HG03175 (cell line): Measurements from ENCODE around the gene HSP90AB1.

Source experiments
- ATAC-seq: cut with Tn5 transposase; IDR thresholded peaks from one replicate; pipeline ENCODE4 v1.9.1; 2021; ENCODE audit warnings: mild to moderate bottlenecking, moderate library complexity; ENCODE audit not compliant: unreplicated experiment

The HSP90AB1 gene

DNA sequence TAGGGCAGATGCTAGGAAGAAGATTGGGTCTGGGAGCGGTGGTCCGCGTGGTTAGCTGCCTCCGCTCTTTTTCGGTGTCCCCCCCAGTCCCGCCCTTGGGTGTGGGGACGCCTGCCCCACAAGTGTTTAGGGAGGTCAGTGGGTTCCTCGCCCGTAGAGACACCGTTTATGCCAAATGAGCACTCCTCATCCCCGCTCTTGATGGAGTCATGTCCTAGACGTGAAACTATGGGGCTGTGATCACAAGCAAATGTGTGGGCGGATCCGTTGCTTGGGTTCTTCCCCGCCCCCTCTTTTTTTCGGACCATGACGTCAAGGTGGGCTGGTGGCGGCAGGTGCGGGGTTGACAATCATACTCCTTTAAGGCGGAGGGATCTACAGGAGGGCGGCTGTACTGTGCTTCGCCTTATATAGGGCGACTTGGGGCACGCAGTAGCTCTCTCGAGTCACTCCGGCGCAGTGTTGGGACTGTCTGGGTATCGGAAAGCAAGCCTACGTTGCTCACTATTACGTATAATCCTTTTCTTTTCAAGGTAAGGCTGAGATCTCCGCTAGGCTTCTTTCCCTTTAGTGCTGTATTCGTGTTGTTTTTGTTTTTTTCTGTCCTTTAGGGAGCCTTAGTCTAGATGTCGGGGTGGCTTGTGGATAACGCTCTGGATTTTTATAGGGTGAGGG lies at the start of gene HSP90AB1:
HSP90AB1 (plus strand) TSS at position 439 of the 675 bp plus-strand sequence. CDS start 1,529 bp downstream, outside the sequence.
- ATAC-seq, result peak; percentile 69

DNA sequence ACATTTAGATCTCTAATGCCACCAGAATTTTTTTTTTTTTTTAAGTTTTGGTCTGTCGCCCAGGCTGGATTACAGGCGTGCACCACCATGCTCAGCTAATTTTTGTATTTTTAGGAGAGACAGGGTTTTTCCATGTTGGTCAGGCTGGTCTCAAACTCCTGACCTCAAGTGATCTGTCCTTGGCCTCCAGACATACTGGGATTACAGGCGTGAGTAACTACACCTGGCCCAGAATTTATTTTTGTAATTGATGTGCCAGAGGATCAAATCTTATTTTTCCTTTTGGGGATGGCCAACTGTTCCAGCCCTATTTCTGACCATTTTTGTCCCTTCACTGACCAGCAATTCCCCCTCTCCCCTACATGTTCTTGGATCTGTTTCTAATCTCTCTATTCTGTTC lies 48.2 kb upstream of the HSP90AB1 start:
- no peak for ATAC-seq

DNA sequence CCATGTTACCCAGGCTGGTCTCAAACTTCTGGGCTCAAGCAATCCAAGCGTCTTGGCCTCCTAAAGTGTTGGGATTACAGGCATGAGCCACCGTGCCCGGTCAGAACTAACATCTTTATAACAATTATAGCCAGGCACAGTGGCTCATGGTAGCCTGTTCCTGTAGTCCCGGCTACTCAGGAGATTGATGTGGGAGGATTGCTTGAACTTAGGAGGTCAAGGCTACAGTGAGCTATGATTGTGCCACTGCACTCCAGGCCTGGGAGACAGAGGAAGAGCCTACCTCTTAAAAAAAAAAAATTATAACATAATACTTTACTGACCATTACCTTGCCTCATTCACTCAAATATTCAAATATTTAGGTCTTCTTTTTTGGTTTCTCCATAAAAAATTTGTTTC lies 47.0 kb upstream of the HSP90AB1 start:
- no peak for ATAC-seq

DNA sequence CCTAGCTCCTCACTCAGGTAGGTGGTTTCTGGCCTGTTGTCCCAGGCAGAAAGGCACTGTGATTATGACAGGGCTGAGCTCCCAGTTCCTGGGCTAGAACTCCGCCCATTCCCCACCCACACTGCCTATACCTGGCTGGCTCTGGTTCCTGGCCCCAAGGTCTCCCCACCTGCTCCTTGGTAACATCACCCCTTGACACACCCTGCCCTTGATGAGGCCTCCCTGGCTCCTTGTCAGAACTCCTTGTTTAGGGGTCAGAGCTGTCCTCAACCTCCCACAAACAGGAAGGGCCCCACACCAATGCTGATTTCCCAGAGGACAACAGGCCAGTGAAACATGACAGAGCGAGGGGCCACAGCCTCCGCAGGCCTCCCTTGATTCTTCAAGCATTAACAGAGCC lies 45.7 kb upstream of the HSP90AB1 start:
- no peak for ATAC-seq

DNA sequence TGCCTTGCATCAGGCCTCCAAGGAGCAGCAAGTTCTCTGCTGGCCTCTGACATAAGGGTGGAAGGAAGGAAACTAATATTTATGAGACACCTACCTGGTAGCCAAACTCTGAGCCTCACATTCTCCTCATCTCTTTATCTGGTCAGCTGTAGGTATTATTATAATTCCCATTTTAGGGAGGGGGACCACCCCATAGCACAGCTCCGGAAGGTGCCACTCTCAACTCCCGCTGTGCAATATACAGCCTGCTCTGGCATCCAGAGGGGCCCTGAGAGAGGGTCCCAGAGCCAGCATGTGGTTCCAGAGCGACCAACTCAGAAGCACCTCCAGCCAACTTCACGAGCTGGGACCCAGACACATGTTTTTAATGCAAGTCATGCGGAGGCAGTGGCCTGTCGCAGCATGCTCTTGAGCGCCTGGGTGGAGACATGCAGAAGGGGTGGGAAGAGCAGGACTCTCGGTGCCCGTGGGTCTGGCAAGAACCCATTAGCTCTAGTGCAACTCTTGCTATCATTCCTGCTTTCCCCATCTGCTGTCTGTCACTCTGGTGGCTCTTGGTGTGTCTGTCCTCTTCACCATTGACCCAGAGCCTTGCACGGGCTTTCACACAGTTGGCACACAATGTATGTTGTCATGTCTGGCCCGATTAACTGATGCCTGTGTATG lies 45.1 kb upstream of the HSP90AB1 start:
- no peak for ATAC-seq

DNA sequence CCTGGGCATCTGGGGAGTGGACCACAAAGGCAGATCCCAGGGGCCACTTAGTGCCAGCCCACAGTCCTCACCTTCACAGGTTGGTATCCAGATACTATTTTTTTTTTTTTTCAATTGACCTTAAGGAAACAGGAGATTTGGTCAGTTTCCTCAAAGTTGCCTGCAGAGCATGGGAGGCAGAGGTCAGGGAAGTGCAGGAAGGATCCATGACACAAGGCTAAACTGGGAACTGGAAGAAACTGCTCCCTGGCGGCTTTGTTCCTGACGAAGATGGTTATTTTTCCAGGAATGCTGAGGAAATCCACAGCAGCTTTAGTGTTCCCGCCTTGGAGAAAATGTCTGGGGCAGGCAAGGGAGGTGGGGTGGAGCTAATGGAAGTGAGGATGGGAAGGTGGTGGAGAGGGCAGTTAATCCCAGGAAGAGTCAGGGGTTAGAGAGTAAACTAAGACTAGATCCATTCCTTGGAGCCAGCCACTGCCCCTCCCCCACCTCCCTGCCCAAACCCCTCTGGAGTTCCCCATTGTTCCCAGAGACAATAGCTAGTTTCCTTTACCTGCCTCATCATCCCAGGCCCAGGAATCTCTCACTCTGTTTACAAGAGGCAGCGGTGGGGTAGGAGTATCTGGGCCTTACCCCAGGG lies 44.4 kb upstream of the HSP90AB1 start:
- no peak for ATAC-seq

DNA sequence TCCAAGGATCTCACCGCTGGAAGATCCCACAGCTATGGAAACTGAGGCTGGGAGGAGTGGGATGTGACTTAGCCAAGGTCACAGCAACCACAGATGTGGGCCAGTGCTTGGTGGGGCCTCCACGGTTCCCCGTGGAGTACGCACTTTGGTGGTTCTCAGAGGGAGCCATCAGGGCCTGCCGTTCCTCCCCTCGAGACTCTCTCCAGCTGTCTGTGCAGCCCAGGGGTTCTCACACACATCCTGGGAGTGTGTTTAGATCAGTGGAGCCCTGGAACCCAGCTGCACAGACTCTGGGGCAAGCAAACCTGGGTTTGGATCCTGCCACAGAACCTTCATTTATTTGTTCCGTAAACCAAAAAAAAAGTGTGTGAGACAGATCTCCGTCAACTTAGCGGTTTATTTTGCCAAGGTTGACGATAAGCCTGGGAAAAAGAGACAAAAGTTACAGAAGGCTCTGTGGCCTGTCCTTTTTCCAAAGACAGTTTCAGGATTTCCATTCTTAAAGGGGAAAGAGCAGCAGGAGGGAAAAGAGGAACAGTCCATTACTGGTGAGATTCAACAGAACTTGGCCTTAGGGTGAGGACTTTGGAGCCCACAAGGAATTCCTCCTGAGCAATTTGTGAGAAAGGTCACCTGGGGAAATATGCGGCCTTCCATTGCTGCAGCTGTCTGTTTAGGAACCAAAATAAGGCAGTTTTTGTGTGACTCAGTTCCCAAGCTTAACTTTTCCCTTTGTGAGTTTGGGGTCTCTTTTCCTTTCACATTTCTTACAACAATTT lies 43.7 kb upstream of the HSP90AB1 start:
- no peak for ATAC-seq

DNA sequence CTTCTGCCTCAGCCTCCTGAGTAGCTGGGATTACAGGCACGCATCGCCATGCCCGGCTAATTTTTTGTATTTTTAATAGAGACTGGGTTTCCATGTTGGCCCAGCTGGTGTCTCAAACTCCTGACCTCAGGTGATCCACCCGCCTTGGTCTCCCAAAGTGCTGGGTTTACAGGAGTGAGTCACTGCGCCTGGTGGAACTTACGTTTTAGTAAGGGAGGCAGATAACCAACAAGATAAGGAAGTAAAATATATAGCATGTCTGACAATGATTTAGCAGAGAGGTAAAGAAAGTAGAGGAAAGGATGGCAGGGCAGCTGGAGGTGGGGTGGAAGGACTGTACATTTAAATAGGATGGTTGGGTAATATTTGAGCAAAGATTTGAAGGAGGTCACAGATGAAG lies 42.9 kb upstream of the HSP90AB1 start:
- ATAC-seq, result no peak

DNA sequence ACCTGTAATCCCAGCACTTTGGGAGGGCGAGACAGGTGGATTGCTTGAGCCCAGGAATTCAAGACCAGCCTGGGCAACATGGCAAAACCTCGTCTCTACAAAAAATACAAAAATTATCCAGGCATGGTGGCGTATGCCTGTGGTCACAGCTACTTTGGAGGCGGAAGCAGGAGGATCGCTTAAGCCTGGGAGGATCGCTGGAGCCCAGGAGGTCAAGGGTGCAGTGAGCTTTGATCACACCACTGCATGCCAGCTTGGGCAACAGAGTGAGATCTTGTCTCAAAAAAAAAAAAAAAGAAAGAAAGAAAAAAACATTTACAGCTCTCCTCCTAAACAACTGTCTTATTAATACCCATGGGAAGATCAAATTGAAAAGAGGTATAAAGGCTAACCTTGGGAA lies 38.9 kb upstream of the HSP90AB1 start:
- no peak for ATAC-seq

DNA sequence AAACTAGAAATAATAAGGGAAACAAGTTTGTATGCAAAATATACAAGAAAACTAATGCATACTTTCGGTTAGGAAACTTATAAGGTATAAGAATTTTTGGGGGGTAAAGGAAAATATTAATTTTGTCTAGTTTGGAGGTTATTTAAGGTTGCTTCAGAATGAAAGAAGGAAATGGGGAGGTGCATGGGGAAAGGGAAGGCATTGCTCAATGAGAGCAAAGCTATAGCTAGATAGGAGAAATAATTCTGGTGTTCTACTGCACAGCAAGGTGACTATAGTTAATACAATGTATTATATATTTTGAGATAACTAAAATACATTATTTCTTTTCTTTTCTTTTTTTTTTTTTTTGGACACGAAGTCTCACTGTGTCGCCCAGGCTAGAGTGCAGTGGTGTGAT lies 35.6 kb upstream of the HSP90AB1 start:
- no peak for ATAC-seq

DNA sequence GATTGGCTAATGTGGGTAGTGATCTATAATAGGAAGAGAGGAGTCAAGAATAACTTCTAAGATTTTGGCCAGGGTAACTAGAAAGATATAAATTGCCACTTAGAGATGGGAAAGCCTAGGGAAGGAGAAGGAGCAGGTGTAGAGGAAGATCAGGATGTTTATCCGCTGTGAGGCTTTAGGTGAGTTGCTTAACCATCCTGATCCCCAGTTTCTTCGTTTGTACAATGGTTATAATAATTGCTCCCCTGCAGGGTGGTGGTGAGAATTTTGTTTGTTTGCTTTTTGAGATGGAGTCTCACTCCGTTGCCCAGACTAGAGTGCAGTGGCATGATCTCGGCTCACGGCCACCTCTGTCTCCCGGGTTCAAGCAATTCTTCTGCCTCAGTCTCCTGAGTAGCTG lies 32.6 kb upstream of the HSP90AB1 start:
- ATAC-seq, result no peak

DNA sequence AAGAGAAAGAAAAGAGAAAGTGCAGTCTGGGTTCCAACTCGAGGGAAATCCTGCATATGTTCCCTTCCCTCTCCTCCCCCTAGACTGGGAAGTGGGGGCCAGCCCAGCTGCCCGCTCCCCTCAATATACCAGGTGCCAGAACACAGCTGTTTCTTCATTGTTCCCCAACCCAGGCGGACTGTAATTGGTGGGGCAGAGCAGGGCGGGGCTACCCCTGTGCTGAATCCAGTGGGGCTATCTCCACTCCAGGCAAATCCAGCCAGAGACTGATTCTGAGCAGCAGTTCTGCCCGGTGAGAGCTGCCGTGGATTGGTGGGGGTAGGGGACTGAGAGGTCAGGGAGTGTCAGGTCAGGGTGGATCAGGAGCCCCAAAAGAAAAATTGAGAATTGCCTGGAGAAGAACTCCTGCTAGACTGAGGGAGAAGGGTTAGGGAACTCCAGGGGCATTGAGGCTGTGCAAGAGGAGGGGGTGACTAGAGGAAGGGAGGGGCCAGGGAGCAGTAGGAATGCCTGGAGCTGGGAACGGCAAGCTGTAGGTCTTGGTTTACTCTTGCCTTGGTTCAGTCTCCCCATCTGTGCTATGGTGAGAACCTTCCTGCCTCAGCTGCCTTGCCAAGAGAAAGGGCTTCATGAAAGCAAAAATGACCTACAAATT lies 30.1 kb upstream of the HSP90AB1 start, which contains the start of gene MYMX:
MYMX (plus strand) TSS at position 250 of the 655 bp plus-strand sequence. CDS start 546 bp downstream, outside the sequence.
- no peak for ATAC-seq

DNA sequence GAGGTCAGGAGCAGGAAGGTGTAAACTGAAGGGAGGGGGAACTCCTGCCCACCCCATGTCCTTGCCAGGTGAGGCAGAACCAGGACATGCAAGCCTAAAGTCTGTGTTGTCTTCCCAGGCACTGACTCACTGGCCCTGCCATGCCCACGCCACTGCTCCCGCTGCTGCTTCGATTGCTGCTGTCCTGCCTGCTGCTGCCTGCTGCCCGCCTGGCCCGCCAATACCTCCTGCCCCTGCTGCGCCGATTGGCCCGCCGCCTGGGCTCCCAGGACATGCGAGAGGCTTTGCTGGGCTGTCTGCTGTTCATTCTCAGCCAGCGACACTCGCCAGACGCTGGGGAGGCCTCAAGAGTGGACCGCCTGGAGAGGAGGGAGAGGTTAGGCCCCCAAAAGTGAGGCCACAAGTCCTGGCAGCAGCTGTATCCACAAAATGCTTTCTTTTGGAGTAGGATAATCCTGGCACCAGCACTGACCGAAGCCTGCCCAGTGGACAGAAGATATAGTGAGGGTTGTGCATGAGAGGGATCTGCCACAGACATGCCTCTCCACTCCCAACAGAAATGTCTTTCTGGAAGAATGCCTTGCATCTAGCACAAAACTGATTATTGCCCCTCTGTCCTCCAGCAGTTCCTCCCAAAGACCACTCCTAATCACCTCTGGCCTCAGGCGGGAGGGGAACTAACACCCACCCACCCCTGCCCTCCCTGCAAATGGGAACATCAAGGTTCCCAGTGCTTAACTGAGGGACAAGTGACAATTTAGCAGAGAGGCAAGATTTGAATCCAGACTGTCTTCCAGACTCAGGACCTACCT lies 29.4 kb upstream of the HSP90AB1 start:
- no peak for ATAC-seq

DNA sequence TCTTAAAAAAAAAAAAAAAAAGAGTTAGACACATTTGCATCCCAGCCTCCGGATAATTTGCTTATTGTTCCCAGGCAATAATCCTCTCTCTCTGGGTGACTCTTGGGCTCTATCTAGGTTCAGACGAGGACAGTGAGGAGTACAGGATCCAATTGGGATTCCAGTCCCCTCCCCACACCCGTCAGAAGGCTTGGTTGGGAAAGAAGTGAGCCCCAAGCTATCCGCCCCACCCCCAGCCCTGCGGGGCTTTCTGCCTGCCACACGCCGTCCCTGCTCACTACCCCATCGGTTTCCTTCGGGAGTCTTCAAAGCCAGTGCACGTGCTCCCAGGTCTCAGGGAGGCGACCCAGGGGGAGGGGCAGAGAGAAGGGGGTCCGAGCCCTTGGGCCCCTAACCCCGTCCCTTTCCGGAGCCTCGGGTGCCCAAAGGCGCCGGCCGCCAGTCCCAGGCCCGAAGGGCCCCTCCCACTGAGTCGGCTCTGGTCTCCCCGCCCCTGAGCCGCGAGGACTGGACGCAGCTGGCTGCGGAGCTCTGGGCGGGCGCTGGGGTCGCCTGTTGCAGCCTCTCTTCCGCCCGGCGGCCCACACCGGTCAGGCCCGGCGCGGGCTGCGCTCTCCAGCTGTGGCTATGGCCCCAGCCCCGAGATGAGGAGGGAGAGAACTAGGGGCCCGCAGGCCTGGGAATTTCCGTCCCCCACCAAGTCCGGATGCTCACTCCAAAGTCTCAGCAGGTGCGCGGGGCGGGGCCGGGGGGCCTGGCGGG lies 27.7 kb upstream of the HSP90AB1 start:
- ATAC-seq, result peak; percentile 57

DNA sequence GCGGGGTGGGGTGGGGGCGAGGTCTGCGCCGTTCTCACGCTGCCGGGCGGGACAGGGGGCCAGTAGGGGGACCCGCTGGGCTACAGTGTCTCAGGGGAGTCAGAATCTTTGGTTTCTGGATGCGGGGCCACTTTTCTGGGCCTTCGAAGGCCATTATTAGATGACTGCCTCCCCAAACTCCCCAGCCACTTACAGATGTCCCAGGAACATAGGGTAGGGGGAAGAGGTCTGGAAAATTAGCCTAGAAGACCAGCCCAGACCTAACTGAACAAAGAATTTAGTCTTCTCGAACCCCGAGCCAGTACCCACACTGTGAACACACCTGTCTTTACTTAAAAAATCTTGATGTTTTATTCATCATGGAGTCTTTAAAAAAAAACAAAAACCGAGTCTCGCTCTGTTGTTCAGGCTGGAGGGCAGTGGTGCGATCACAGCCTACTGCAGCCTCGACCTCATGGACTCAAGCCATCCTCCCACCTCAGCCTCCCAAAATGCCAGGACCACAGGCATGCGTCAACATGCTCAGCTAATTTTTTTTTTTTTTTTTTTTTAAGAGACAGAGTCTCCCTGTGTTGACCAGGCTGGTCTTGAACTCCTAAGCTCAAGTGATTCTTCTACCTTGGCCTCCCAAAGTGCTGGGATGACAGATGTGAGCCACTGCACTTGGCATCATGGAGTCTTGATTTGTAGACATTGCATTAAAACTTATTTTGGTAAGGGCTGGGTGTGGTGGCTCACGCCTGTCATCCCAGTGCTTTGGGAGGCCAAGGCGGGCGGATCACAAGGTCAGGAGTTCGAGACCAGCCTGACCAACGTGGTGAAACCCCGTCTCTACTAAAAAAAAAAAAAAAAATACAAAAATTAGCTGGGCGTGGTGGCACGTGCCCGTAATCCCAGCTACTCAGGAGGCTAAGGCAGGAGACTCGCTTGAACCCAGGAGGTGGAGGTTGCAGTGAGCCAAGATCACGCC lies 26.8 kb upstream of the HSP90AB1 start:
- ATAC-seq, result no peak

DNA sequence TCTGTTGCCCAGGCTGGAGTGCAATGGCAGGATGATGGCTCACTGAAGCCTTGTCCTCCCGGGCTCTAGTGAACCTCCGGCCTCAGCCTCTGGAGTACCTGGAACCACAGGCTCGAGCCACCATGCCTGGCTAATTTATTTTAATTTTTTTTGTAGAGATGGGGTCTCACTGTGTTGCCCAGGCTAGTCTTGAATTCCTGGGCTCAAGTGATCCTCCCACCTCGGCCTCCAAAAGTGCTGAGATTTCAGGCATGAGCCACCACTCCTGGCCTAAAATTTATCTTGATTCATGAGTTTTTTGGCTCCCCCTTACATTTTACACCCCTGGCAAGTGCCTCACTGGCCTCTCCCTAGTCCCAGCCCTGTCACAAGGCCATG lies 26.0 kb upstream of the HSP90AB1 start:
- no peak for ATAC-seq

DNA sequence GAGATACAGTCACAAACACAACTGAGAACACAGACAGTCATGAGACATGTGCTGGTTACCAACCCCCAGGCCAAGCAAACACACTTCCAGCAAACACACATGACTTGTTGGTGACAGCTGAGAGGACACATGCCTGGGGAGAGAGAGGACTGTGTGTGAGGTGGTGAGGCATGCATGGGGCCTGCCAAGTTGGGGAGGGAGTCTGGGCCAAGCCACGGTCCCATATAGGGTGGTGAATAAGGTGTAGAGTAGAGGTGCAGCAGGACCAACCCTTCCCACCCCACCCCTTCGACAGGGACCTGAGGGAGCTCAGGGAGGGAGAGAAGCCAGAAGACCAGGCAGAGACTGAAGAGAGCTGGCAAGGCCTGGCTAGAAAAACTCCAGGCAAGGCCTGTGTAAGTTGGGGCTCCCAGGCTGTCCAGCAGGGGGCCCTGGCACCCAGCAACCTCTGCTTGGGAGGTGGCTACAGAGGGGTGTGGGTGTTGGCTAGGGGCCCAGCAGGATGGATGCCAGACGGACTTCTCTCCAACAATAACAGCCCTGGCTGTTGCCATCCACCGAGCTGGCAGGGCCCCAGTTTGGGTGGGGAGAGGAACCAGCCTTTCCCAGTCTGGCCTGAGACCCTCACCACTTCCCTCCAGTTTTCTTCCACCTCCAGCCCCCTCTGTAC lies 25.5 kb upstream of the HSP90AB1 start:
- peak; percentile 55 for ATAC-seq

DNA sequence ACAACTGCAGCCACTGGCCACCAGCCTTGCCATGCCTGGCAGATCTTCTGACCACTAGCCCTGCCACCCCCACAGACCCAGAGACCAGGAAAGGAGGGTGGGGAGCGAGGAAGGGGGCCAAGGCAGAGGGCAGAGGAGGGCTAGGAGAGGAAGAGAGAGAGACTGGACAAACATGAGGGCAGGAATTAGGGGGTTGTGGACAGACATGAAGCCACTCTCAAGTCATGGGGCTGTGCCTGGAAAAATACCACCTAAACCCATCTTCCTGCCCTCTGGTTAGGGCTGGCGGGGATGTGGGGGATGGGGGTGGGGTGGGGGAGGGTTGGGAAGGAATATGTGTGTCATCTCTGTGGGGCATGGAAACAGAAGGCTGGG lies 25.0 kb upstream of the HSP90AB1 start:
- no peak for ATAC-seq
